HS-5 (cell line): ENCODE results near the gene BET1L.
"Not testable (repeated sequence)": the region's sequence is repeated elsewhere in the genome, so short reads cannot be mapped to it uniquely, and the experiment has no call there.

ENCODE experiments used
- DNase-seq: peaks from one replicate; pipeline ENCODE4 v3.0.0-alpha.2; 2012; ENCODE audit warnings: low read depth

Gene BET1L

DNA sequence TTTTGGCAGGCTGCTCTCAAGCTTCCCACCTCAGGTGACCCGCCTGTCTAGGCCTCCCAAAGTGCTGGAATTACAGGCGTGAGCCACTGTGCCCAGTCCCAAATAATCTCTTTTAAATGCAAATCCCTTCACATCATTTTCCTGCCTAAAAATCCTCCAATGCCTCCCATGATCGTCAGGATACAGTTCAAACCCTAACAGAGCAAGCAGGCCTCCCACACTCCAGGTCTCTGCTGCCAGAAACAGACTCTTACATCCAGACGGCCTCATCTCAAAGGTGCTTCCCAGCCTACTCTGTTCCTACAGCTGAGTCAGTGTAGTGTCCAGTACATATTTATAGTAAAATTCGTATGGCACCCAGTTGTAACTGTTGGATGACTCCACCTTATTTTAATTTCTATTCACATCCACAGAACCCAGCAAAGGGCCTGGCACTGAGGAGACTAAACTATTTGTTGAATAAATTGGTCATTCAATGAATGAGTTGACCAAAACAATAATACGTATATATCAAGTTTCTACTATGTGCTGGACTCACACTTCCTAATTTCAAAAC is 20.7 kb upstream of the BET1L start:
- no peak for DNase-seq

DNA sequence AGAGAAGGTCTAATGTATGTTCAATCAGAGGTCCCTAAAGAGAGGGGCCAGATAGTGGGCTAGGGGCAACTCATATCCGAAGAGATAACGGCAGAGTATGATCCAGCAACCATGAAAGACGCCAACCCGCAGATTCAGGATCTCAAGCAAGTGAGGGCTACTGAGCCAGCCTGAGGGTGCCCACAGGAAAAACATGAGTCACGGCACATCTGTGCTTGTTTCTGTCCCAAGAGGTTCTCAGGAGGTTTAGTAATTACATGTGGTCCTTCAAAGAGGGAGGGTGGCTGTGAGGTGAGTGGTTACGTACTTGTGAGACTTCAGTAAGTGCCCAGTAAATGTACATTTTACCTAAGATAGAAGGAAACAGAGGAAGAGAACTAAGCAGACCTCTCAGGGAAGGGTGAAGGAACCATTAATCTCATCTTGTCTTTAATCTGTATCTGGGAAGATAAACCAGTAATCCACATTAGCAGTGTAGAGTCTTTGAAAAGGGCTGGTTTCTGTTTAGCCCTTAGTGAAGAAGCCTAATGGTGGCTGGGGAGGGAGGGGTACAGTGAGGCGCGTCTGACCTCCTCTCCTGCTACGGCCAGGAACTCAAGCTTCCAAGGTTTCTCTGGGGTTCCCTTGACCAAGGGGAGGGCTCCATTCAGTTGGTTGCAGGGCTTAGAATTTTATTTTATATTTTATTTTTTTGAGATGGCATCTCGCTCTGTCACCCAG is 18.7 kb upstream of the BET1L start:
- no peak for DNase-seq

DNA sequence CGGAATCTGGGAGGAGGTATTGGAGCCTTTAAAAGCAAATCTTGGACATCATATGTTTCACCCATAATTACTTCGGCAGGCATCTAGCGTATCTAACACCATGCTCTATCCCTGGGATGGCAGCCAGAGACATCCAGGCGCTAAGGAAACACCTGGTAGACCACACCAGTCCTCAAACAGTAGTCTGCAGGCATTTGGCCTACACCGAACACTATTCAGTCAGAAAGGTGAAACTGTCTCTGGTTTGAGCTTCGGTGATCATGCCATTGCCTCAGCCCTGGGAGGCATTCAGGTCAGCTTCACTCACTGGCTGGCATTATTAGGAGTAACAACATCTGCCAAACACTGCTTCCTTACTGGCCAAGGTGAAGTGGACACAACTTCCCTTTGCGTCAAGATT is 17.2 kb upstream of the BET1L start:
- DNase-seq = no peak

DNA sequence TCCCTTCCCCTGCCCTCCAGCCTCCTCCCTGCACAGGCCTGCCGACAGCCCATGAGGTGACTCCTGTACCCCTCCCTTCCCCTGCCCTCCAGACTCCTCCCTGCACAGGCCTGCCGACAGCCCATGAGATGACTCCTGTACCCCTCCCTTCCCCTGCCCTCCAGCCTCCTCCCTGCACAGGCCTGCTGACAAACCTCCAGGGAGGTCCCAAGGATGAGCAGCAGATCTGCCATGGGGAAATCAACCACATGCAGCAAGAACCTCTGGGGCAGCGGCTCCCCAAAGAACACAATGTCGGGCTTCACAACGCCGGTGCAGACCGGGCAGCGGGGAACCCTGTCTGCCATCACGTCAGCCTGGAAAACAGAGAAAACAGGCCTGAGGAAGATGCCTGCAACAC is 16.7 kb upstream of the BET1L start:
- no peak for DNase-seq

DNA sequence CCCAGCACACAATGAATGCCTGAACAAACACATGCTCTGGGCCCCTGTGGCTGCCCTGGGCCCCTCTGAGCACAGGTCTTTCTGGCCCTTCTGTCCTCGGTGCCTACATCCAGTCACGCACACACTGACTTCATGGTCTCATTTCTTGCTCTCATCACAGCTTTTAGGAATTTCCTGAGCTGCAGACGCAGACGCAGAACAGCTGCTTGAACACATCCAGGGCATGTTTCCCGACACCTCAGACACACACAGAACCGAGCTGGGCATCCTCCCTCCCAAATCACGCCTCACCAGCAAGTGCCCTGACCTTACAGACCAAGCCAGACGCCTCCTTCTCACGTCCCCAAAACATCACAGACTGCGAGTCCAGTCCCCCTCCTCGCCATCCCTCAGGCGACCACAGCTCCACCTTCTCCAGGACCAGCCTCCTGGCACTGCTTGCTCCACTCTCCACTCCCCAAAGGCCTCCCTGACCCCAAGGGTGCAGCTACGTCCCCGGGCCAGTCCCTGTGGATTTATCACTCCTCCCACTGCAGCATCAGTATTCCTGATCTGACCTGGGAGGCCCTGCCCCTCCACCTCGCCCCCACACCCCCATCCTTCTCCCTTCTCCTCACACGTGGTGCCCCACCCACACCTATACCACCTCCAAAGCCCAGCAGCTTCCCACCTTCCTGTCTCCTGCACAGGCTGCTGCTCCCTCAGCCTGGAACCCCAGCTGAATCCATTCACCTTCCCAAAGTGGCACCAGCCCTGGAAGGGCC is 16.0 kb upstream of the BET1L start:
- DNase-seq = no peak

DNA sequence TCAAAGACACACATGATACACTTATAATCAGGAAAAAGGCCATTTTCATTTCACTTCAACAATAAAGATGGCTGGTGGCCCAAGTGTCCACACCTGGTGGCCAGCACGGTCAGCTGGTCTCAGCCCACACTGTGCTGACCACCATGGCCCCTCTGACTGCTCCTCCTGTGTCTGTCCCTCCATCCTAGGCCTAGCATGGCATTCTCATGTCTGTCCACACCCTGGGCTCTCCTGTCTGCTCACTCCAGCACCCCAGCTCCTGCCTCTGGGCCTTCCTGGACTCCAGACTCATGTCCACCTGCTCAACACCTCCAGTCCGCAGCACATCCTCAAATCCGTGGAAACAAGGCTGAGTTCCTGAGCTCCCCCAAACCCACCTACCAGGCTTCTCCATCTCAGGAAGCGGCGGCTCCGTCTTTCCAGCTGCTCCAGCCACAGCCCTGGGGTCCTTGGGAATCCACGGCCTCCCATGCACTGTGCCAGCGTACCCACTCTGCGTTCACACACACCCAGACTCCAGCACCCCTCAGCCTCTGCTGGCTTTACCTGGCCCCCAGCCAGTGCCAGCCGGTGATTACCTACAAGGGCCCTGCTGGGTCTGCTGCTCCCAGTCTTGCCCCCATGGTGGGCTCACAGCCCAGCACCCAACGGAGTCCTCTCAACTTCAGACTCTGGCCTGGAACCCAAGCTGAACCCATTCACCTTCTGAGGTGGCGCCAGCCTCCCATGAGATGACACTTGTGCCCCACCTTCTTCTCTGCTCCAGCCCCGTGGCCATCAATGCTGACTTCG is 15.0 kb upstream of the BET1L start:
- DNase-seq = no peak

DNA sequence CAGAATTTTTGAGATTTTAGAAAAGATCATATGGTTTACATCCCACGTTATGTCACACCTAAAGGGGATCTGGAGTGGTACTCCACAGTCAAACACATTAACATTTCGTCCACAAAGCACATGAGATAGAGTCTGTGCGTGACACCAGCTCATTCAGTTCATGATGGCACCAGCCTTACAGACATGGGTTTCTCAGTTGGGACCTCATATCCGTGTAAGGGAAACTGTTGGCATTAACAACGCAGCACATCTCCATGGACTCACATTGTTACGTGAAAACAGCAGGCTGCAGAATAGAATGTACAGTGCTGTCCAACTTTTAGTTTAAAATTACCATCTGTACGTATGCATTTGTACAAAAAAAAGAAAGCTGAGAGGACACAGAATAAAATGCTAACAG is 14.3 kb upstream of the BET1L start:
- no peak for DNase-seq

DNA sequence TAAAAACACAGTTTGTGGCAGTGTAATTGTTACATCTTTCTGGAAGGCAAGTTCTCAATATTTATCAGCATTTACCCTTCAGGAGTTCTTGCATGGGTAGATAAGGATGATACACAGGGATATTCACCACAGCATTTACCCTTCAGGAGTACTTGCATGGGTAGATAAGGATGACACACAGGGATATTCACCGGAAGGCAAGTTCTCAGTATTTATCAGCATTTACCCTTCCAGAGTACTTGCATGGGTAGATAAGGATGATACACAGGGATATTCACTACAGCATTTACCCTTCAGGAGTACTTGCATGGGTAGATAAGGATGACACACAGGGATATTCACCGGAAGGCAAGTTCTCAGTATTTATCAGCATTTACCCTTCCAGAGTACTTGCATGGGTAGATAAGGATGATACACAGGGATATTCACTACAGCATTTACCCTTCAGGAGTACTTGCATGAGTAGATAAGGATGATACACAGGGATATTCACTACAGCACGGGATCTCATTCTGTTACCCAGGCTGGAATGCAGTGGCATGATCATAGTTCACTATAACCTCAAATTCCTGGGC is 13.5 kb upstream of the BET1L start:
- DNase-seq = not testable (repeated sequence)

DNA sequence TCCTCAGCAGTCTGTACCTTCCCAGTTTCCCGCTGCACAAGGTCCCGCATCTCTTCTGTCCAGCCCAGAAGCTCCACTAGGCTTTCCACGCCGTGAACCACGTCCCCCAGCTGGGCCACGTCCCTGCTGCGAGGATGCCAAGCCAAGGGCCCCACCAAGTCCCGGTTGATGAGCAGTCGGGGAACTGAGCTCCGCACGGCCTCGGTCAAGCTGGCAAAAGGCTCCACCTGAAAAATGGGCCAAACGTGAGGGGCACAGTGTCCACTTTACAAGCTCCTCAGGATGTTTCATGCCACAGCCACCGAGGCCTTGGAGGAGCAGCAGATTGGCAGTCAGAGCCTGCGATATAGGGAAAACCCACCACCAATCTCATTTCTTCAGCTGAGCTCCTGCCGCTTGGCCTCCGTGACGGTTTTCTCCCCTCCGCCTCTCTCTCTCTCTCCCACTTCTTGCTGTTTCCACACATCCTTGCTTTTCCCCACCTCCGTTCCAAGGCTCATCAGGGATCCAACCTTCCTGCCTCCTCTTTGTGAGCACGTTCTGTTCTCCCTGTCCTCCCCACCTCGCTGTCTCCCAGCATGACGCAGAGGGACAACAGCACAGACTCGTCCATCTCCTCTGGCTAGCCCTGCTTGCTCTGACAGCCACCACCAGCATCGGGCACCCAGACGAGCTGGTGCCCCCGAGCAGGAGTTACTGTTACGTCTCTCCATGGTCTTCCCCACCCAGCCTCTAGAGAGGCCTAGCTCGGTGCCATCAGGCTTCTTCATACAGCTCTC is 11.8 kb upstream of the BET1L start:
- DNase-seq = no peak

DNA sequence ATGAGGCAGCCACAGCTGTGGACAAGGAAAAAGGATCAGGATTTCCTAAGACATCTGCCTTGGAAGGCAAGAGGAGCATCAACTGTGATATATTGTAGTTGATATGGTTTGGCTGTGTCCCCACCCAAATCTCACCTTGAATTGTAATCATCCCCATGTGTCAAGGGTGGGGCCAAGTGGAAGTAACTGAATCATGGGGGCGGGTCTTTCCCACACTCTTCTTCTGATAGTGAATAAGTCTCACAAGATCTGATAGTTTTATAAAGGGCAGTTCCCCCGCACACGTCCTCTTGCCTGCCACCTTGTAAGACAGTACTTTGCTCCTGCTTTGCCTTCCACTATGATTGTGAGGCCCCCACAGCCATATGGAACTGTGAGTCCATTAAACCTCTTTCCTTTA is 10.5 kb upstream of the BET1L start:
- no peak for DNase-seq

DNA sequence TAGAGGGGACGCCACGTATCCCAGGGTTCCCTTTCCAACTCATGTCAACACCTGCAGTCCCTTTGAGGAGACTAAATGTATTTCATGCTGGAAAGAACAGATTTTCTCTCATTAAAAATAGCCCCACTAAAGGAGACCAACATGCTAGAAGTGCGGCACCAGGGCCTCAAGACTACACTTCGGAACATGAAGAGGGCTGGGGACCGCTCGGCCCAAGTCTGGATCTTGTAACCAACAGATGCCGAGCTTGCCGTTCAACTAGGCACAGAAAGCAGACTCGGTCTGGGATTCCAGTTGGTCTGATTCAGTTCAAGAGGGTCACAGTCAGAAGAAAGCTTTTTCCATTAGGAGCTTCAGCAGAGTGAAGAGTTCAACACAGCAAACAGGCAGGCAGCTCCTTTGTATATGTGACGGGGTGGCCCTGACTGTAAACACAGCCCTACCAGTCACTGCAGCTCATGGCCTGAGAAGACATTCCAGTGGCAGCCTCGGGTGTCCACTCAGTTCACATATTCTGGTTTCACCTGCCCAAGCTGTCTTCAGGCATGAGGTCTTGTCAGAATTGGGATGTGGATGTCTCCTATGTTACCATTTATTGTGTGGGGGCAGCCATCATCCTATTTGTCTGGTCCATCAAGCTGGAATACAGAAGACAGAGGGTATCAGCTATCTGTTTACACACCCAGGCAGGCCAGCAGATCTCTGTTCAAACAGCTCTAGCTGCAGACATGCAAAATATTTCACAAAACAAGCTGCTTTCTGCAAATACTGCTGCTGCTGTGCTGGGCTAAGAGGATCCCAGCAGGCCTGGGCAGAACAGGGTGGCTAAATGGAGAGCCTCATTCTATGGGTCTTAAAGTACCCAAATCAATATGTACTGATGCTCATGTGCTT is 9.1 kb upstream of the BET1L start:
- no peak for DNase-seq

DNA sequence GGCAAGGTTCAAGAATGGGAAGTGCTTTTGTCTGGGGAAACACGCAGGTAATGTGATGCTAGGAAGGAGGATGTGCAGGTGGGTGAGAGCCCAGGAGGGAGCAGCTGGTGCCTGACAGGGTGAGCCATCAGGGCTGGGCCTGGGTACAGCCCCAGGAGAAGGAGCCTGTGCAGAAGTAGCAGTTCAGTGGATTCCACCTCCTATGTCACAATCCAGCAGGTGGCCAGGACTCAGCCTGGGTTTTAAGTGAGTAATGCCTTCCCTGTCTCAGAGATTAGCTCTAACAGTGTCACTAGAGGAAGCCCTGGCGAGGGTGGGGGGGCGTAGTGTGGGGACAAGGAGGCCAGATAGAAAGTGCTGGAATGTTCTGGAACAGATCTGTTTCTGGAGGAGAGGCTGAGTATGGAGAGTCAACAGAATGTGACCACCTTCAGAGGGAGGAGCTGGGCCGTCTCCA is 8.4 kb upstream of the BET1L start:
- no peak for DNase-seq

DNA sequence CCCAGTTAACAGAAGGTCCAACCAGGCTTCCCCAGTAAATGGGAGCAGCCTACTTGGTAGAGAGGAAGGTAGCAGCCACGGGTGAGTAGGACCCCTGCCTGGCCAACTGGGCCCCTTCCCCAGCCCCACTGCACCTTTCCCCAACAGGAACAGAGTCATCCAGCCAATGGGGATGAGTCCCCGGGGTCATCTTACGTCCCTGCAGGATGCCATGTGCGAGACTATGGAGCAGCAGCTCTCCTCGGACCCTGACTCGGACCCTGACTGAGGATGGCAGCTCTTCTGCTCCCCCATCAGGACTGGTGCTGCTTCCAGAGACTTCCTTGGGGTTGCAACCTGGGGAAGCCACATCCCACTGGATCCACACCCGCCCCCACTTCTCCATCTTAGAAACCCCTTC is 6.9 kb upstream of the BET1L start:
- no peak for DNase-seq

DNA sequence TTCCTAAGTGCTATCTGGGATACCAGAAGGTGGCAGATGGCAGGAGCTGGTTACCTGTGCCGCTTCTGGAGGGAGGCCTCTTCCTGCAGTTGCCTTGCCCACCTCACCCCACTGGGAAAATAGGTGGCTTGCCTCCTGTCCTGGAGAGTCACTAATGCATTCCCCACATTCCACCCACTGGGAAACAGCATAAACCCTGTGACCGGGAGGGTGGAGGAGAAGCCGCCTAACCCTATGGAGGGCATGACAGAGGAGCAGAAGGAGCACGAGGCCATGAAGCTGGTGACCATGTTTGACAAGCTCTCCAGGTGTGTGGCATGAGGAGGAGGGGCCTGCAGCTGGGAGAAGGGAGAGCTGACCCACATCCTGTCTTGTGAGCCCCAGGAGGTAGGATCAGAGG is 5.9 kb upstream of the BET1L start:
- no peak for DNase-seq

DNA sequence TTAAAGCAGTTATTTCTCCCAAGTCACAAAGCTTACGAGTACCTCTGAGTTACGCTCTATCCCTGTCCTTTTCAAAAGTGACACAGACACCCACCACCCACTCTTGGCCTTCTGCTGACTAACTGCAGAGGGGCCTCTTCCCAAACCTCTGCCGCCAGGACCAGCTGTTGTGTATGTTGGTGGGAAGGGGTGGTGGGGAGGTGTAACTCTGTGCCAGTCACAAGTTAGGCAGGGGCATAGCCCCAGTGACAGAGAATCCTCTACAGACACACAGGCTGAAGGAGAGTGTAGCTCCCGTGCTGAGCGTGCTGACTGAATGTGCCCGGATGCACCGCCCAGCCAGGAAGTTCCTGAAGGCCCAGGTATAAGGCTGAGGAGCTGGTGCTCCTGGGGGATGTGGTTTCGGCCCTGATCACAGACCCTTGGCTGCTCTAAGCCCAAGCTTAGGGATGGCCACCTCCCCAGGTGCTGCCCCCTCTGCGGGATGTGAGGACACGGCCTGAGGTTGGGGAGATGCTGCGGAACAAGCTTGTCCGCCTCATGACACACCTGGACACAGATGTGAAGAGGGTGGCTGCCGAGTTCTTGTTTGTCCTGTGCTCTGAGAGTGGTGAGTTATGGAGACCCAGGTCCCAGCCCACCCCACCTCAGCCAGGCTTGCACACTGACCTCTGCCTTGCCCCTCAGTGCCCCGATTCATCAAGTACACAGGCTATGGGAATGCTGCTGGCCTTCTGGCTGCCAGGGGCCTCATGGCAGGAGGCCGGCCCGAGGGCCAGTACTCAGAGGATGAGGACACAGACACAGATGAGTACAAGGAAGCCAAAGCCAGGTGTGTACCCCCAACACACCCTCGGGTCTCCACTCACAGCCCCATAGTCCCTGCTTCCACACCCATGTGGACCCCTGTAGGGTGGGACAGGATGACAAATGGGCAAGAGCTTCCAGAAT is 5.2 kb upstream of the BET1L start:
- no peak for DNase-seq

DNA sequence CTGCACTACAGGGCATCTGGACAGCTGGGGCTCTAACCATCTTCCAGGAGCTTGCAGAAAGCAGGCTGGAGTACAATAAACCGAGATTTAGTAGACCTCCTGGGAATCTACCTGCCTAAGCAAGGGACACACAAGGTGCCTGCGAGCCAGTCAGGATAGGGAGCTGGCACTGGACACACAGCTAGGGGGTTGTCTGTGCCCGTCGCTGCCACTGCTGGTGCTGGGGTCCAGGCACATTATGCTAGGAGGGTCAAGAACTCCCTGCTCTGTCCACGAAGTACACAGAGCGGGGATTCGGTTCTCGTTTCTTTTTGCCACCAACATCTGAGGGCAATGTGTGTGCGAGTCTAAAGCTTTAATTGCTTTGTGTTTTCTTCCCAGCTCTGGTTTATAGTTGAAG is 4.5 kb upstream of the BET1L start:
- no peak for DNase-seq

DNA sequence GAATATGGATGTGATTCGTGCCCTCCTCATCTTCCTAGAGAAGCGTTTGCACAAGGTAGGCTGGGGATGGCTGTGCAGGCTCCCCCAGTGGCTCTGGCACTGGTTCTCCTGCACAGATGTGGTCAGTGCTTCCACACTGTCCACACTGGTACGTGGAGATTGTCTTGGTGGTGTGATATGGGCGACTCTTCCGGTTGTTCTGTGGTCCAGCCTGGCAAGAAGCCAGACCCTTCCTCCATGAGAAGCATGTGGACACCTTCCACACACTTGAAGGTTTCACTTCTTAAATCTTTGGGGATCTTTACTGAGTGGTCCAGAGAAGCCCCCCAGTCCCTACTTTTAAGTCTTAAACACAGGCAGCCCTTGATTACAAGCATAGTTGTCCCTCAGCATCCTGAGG is 4.1 kb upstream of the BET1L start:
- DNase-seq = no peak

DNA sequence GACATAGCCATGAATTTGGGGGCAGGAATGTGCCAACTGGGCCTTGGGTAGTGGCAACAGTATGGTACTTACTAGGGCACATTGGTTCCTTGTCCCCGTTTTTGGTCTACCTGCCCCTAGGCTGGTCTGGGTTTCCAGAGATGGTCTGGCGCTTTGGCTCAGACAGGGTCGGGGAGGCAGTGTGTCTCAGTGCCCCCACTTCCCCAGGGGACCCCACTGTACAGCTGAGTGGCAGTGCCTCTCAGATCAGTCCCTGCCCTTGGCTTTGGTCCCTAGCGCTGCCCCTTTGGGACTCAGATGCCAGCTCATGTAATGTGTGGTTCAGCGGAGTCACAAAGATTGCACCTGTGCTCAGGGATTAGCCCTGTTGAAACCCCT is 3.6 kb upstream of the BET1L start:
- DNase-seq = no peak

DNA sequence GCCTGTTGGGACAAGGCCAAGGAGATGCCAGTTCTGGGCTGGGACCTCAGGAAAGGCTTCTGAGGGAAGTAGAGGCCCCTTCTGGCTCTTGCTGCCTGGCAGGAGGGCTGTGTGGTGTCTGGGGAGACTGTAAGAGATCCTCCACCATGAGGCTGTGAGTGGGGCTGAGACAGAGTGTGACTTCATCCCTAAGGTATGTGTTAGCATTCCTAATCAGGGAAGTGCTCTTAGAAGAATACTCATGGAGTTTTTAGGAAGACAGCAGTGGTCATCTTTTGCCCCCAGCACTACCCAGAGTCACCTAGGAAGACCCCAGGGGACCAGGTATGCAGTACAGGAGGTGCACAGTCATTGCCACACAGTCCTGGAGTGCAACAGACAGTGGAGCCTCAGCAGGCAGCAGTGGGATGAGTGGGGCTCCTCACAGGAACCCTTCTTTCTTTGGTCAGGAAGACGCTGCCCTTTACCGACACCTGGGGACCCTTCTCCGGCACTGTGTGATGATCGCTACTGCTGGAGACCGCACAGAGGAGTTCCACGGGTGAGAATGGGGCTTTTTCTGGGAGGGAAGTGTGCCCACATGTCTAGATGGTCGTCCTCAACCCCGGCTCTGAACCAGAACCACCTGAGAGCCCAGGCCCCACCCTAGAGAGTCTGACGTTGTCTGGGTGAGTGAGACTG is 3.1 kb upstream of the BET1L start:
- DNase-seq = peak; percentile 84
